Measurements from ENCODE around the gene GPR33. TPM values are rescaled to one million over a fixed set of nuclear protein-coding genes. Genes with fewer than 3 reads are reported as not detected.
A peak's percentile ranks its signal among the peaks of the same experiment; 100 is the strongest.
"Not testable (repeated sequence)": the region's sequence is repeated elsewhere in the genome, so short reads cannot be mapped to it uniquely, and the experiment has no call there.

GPR33 gene, protein sequence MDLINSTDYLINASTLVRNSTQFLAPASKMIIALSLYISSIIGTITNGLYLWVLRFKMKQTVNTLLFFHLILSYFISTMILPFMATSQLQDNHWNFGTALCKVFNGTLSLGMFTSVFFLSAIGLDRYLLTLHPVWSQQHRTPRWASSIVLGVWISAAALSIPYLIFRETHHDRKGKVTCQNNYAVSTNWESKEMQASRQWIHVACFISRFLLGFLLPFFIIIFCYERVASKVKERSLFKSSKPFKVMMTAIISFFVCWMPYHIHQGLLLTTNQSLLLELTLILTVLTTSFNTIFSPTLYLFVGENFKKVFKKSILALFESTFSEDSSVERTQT
- not detected in 2 replicates for total RNA-seq (2014; rRNA removed; shearing (Covaris generic))

DNA sequence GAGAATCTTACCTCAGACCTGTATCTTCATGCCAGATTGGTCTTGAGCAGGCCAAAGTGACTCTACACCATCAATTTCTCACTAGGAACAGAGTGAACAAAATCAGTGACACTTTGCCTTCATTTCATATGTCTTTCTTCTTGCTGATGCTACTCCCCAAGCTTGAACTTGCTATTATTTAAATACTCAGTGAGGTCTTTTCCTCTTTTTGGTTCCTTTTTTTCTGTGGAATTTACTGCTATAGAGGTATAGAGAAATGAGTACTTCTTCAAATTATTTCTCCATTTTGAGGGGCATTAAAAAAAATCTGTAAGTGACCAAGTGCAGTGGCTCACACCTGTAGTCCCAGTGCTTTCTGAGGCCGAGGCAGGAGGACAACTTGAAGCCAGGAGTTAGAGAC lies at the start of gene GPR33:
Gene GPR33, minus strand, starts transcription at position 154 of the 400 bp plus-strand sequence. CDS start 4,074 bp downstream, outside the sequence.
- DNase-seq (ENCODE audit: low spot score): no peak

DNA sequence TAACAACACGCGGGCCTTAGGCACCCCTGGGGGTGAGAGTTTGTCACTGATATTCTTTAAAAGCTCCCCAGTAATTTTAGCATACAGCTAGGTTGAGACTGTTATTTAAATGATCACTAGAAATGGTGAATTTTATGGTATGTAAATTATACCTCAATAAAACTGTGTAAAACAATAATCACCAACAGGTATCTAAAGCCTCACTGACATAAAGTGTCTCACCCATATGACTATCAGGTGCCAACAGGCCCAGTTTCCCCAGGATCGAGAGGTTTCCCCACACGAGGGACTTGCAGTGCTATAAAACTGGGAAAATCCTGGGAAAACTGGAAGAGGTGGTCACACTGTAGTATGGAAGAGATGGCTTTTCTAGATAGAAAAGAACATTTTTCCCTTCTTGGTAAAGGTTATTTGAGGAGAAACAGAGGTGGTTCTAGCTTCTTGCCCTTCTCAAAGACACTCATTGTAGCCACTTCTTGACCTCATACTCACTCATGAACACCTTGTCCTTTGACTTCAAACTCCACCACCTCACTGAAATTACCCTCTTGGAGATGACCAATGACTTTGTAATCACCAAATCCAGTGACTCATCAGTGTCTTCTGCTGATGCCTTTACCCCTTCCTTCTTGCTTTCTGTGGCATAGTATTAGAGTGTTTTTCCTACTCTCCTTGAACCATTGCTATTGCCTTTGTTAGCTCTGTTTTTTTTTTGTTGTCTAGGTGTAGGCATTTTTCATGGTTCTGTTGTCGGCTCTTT lies 48.5 kb upstream of the GPR33 start:
- no peak for DNase-seq (ENCODE audit: low spot score)

DNA sequence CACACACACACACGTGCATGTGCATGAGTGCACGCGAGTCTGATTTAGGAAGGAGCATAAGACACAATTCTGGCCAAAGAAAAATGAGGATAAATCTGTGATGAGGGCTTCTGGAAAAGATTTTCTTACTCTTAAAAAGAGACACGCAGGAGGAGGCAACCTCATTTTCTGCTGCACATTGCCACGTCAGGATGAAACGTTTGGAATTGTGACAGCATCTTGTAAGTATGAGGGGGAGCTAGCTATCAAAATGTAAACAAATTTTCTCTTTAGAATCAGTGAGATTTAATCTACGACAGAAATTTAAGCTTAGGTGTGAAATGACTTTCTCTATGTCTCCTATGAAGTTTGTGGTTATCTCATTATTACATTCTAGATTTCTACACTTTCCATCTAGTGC lies 42.3 kb upstream of the GPR33 start:
- no peak for DNase-seq (ENCODE audit: low spot score)

DNA sequence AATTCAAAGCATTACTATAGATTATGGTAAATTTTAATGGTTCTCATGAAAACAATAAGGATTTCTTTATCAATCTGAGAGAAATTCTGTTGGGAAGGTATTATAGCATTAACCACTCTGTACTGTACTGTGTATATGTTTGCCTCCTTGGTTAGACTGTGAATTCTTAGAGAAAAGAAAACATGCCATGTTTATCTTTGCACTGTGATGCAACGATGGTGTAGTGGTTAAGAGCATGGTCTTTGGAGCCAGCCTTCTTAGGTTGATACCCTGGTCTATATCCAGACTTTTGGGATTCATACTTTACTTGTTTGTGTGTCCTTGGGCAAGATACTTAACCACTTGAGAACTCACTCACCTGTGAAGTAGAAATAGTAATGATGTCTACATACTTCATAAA lies 41.2 kb upstream of the GPR33 start:
- no peak for DNase-seq (ENCODE audit: low spot score)

DNA sequence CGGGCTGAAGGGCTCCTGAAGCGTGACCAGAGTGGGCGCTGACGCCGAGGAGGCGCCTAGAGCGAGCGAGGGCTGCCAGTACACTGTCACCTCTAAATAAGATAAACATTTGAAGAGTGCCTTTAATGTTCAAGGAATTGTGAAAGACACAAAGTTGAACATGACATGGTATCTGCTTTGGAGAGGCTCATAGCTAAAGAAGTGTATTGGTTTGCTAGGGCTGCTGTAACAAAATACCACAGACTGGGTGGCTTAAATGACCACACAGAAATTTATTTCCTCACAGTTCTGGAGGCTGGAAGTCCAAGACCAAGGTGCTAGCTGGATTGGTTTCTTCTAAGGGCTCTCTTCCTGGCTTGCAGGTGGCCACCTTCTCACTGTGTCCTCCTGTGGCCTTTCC lies 39.7 kb upstream of the GPR33 start:
- no peak for DNase-seq (ENCODE audit: low spot score)

DNA sequence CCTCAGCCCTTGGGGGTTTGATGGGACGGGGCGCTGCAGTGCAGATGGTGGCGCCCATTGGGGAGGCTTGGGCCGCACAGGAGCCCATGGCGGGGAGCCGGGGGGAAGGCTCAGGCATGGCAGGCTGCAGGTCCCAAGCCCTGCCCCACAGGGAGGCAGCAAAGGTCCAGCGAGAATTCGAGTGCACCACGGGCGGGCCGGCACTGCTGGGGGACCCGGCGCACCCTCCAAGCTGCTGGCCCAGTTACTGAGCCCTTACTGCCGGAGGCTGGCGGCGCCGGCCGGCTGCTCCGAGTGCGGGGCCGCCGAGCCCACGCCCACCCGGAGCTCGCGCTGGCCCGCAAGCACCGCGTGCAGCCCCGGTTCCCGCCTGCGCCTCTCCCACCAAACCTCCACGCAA lies 39.2 kb upstream of the GPR33 start:
- DNase-seq (ENCODE audit: low spot score): no peak

DNA sequence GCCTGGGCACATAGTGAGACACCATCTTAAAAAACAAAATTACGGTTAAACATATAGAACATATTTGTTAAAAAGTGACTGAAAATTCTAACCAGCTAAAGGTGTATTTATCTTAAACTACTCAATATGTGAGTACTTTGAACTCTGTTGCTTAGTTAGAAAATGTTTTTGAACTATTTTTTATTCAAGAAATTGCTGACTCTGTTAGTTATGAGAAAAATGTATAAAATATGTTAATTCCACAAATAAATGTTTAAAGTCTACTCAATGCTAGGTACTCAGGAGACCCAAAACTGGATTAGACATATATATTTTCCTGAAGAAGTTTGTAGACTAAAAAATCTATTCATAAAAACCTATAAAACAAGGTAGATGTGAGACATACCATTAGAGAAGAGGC lies 23.0 kb upstream of the GPR33 start:
- DNase-seq (ENCODE audit: low spot score): no peak

DNA sequence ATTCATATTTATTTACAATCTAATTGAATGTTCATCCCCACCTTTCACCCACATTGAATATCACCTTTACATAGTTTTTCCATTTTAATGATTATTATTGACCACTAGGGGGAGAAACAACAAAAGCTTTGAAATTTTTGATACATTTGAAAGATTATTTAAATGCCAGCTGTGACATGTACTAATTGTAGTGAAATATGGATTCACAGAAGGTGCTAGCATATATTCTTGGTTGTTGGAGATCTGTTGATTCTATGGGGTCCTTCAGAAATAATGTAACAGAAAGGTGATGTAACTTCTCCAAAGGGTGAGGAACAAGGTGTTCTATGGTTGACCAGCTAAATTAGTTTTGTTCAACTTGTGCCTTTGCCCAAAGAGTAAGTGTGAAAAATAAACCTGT lies 22.4 kb upstream of the GPR33 start:
- no peak for DNase-seq (ENCODE audit: low spot score)

DNA sequence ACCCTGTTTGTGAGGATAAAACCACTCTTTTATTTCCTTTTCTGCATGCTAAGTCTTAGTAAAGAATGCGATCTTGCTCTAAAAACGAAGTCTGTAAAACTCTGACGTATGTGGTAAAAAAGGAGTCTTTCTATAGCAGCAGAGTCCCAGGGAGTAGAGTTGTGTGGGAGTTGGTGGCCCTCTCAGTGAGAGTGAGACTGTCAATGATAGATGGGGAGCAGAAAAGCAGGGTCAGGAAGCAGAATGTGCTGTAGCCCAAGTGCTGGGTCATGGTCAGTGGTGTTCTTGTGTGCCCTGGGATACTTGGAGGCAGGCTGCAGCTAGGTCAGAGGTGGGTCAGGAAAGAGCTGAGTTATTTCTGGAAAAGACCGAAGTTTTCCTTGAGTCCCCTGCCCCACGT lies 20.3 kb upstream of the GPR33 start:
- no peak for DNase-seq (ENCODE audit: low spot score)

DNA sequence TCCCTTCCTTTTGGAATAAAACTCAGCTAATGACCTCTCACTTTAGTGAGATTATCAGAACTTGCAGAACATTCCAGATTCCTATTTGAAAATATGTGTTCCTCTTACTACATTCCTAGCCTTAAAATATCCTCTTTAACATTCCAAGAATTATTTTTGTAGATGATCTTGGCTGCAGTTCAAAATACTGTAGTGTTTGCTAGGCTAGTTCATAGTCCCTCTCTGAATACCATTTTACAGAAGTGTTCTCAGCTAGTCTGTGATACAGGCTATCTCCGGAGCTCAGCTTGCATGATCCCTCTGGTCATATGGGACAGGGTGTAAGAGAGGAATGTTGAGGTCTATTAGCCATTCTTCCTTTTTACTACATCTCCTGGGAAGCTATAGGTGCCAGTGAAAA lies 17.6 kb upstream of the GPR33 start:
- no peak for DNase-seq (ENCODE audit: low spot score)

DNA sequence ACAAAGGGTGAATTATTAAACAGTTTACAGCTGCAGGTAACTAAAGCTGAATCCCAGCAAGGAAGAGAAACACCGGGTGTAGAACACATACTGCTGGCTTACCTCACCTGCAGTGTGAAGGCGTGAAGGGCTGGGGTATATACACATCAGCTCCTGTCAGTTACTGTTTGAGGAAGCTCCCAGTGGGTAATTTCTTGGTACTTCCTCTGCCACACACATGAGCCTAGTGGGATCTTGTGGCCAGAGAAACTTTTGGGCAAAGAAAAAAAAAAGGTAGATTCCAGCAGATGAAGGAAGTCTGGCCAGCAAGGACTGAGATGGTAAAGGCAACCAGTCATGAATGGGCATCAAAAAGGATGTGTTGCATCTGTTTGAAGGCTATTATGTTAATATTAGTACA lies 14.0 kb upstream of the GPR33 start:
- DNase-seq (ENCODE audit: low spot score): no peak

DNA sequence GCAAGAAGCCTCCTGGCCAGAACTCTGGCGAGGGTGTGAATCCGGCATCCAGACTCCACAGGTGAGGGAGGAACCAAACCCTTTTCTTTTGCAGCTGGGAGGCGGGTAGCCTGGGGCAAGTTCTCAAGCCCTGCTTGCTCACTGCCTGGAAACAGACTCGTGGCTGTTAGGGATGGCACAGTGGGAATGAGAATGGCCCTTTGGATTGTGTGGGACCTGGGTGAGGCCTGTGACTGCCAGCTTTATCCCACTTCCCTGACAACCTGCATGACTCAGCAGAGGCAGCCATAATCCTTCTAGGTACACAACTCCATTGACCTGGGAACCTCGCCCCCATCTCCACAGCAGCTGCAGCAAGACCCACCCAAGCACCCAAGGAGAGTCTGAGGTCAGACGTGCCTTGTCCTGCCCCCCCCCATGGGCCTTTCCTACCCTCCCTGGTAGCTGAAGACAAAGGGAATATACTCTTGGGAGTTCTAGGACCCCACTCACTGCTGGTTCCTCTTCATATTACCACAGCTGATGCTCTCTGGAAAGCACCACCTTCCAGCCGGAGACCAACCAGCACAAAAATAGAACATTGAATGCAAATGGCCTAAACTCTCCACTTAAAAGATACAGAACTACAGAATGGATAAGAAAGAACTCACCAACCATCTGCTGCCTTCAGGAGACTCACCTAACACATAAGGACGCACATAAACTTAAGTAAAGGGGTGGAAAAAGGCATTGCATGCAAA lies 5.1 kb upstream of the GPR33 start:
- DNase-seq (ENCODE audit: low spot score): no peak

DNA sequence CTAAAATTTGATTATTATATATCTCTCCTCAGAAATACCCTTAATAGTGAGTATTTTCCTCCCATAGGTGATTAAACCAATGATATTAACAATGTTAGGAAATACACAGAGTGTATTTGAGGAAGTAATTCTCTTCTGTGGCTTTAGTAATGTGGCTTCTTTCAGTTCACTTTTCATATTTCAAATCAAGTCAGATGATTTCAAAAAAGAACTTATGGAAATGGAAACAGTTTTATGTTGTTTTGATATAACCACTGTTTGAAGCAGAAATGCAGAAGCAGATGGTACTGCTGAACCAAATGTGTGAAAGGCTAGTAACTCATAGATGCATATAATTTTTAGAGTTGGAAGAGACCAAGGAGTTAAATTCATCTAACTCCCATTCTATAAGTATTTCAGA lies 1.9 kb upstream of the GPR33 start:
- DNase-seq (ENCODE audit: low spot score): no peak

DNA sequence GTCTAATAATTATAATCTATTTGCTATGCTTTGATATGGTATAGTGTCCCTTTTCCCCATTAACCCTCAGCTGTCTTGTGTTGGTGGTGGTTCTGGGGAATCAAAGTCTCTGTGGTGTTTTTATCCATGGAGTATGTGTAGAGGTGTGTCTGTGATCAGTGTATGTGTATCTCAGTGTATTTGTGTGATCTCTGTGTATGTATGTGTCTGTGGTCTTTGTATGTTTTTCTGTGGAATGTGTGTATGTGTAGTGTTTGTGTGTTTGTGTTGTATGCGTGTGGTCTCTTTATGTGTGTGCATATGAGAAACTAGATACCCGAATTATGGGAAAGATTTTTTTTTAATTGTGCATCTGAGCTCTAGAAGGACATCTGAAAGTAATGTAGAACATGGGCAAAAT lies 1.1 kb downstream of the GPR33 start:
- no peak for DNase-seq (ENCODE audit: low spot score)

DNA sequence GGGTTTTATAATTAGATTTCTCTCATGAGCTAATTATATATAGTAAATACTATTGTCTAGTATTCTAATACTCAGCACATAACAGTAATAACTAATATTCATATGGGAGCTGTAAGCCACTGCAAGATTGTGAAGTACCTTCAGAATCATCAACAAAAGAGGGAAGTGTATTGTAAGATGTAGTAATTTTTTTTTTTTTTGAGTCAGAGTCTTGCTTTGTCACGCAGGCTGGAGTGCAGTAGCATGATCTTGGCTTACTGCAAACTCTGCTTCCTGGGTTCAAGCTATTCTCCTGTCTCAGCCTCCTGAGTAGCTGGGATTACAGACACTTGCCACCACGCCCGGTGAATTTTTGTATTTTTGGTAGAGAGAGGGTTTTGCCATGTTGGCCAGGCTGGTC lies 3.1 kb downstream of the GPR33 start:
- no peak for DNase-seq (ENCODE audit: low spot score)

DNA sequence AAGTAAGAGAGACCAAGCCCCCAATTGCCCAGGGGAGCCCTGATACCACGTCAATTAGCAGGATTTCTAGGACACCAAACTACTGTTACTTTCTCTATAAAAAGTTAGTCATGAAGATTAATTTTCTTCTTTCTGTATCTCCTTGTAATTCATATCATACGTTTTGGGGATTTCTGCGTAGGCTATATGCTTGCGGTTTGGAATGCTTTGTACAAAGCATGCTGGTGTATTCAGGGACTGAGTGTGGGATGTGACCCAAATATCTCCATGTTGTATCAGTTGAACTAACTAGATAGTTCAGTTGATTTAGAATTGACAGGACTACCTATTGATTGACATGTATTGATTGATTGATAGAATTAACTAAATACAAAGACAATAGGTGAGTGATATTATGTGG lies 7.7 kb downstream of the GPR33 start:
- DNase-seq (ENCODE audit: low spot score): no peak

DNA sequence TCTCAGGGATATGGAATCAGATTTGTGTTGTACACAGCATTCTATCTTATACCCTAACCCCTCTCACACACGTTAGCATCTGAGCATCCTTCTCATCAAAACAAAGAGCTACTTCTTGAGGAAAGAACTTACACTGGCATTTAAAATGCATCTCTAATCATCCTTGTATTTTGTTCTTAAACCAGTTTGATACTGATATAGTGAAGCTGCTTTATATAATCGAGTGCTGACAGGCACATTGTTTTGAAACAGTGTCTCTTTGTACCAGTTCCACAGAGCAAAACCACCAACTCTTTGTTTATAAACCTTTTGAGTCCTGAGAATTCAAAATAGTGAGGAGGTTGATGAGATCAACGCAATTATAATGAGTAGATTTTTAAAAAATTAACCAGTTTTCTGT lies 8.8 kb downstream of the GPR33 start:
- peak; percentile 9 for DNase-seq (ENCODE audit: low spot score)

DNA sequence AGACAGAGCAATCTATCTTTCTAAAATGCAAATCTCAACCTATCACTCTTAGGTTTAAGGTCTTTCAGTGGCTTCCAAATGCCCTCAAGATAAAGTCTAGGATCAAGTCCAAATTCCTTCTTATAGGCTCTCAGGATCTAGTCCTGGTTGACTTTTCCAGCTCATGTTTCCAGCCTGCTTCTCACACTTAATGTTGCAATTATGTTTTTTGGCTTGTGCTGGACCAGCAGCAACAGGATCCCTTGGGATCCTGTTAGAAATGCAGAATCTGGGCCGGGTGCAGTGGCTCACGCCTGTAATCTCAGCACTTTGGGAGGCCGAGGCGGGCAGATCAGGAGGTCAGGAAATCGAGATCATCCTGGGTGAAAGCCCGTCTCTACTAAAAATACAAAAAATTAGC lies 10.6 kb downstream of the GPR33 start:
- no peak for DNase-seq (ENCODE audit: low spot score)

DNA sequence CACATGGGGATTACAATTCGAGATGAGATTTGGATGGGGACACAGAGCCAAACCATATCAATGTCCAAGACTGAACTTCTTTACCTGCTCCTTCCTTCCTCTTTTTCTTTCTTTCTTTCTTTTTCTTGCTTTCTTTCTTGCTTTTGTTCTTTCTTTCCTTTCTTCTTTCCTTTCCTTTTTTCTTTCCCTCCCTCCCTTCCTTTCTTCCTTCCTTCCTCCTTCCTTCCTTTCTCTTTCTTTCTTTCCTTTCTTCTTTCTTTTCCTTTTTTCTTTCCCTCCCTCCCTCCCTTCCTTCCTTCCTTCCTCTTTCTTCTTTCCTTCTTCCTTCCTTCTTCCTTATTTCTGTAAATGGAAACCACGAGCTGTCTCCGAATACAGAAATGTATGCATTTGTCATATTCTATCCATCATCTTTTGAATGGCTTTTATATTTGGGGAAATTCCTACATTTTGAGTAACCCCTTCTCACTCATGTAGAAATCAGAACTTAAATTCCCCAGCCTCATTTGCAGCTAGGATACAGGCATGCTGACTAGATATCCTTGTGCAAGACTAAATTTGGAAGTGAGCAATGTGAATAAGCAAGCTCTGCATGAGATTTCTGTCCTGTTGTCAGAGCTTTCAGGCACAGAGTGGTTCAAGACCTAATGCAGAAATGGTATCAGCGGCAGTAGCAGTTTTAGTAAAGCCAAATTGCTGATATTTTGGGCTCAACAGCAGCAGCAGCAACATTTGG lies 11.5 kb downstream of the GPR33 start:
- no peak for DNase-seq (ENCODE audit: low spot score)

DNA sequence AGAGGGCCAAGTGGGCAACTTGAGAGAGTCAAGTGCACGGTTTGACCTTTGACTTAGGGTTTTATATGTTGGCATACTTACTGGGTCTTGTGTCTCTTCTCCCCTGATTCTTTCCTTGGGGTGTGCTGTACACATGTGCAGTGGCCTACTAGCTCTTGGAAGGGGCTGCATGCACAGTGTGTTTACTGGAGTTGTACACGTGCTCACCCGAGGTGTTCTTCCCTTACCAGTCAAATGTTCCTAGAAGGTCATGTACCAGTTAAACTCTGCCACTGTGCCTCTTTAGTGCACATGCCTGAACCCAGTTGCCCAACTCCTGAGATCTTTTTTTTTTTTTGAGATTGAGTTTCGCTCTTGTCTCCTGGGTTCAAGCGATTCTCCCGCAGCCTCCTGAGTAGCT lies 21.3 kb downstream of the GPR33 start:
- no peak for DNase-seq (ENCODE audit: low spot score)

DNA sequence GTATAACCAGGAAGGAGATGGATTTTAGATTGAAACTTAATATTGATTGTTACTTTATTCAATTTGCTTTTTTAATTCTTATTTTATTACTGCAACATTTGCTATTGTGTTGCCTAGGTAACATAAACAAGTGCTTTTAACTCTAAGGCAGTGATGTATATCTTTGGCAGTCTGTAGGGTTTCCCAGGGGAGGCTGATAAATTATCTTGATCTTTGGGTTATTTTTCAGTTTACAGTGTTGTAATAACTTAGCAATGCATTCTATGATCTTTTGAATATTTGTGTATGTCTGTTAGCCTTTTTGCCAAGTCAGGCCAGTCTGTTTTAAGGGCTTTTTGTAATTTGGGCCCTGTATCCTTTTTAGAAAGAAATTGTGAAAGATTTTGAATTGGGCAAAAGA lies 22.7 kb downstream of the GPR33 start:
- DNase-seq (ENCODE audit: low spot score): no peak

DNA sequence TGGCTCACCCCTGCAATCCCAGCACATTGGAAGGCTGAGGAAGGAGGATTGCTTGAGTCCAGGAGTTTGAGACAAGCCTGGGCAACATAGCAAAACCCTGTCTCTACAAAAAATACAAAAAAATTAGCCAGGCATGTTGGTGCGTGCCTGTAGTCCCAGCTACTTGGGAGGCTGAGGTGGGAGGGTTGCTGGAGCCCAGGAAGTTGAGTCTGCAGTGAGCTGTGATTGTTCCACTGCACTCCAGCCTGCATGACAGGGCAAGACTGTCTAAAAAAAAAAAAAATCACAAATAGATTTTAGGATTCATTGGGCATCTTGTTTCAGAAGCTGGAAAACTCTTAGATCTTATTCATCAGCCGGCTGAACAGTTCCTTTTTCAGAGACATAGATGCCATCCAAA lies 25.4 kb downstream of the GPR33 start:
- not testable (repeated sequence) for DNase-seq (ENCODE audit: low spot score)

Measured in H4 (cell line).